Neural cell (in vitro differentiated cells): Measurements from ENCODE around the gene DPP6. TPM values are rescaled to one million over a fixed set of nuclear protein-coding genes. Genes with fewer than 3 reads are reported as not detected.

ENCODE experiments used
- H2AFZ ChIP-seq: fragments of 200-600, 300-800 bp; sonication (generic), shearing (Covaris generic); 2 replicates; pipeline ENCODE4 v1.6.0; 2014; ENCODE audit warnings: low read depth, mild to moderate bottlenecking, antibody characterized with exemption, low read length, moderate library complexity
- H3F3A ChIP-seq: fragments of 200-600 bp; shearing (Covaris generic); 2 replicates; pipeline ENCODE4 v1.6.1; 2016; ENCODE audit warnings: mild to moderate bottlenecking, moderate library complexity, mixed read lengths, antibody characterized with exemption, low read length; ENCODE audit not compliant: insufficient read depth, poor library complexity, severe bottlenecking
- H3K27ac ChIP-seq: fragments of 200-600, 300-800 bp; sonication (generic), shearing (Covaris generic); 2 replicates; pipeline ENCODE4 v1.5.1; 2014; ENCODE audit warnings: mild to moderate bottlenecking, low read length, moderate library complexity
- H3K27me3 ChIP-seq: fragments of 300-800, 200-600 bp; sonication (generic), shearing (Covaris generic); 2 replicates; pipeline ENCODE4 v1.6.0; 2014; ENCODE audit warnings: mild to moderate bottlenecking, low read depth, low read length, moderate library complexity; ENCODE audit not compliant: insufficient read depth
- H3K36me3 ChIP-seq: fragments of 300-800, 200-600 bp; sonication (generic), shearing (Covaris generic); 2 replicates; pipeline ENCODE4 v1.5.1; 2014; ENCODE audit warnings: mild to moderate bottlenecking, antibody characterized with exemption, low read length, moderate library complexity; ENCODE audit not compliant: insufficient read depth
- H3K4me2 ChIP-seq: fragments of 300-800, 200-600 bp; sonication (generic), shearing (Covaris generic); 2 replicates; pipeline ENCODE4 v1.6.0; 2014; ENCODE audit warnings: mild to moderate bottlenecking, low read length
- H3K4me3 ChIP-seq: fragments of 300-800, 200-600 bp; sonication (generic), shearing (Covaris generic); 2 replicates; pipeline ENCODE4 v1.5.1; 2014; ENCODE audit warnings: mild to moderate bottlenecking, low read length, moderate library complexity
- H3K79me2 ChIP-seq: fragments of 200-600 bp; shearing (Covaris generic); replicated peaks from 2 replicates; pipeline ENCODE4 v1.6.0; 2014; ENCODE audit warnings: mild to moderate bottlenecking, low read length, moderate library complexity; ENCODE audit not compliant: insufficient read depth
- H3K9ac ChIP-seq: fragments of 300-800, 200-600 bp; sonication (generic), shearing (Covaris generic); 2 replicates; pipeline ENCODE4 v1.6.1; 2016; ENCODE audit warnings: mild to moderate bottlenecking, low read length, mixed read lengths
- H3K9me2 ChIP-seq: fragments of 200-600 bp; shearing (Covaris generic); 2 replicates; pipeline ENCODE4 v1.6.1; 2016; ENCODE audit warnings: mild to moderate bottlenecking, low read length, mixed read lengths; ENCODE audit not compliant: insufficient read depth
- H3K9me3 ChIP-seq: fragments of 200-600, 300-800 bp; sonication (generic), shearing (Covaris generic); 2 replicates; pipeline ENCODE4 v1.6.1; 2016; ENCODE audit warnings: mild to moderate bottlenecking, mixed run types, low read length, moderate library complexity, mixed read lengths
- H4K20me1 ChIP-seq: fragments of 200-600 bp; shearing (Covaris generic); 2 replicates; pipeline ENCODE4 v1.6.1; 2016; ENCODE audit warnings: mild to moderate bottlenecking, mixed run types; ENCODE audit not compliant: insufficient read depth
- EP300 ChIP-seq: fragments of 450-650 bp; conservative IDR thresholded peaks from 2 replicates; pipeline ENCODE4 v1.6.1; 2014; ENCODE audit warnings: antibody characterized with exemption, mild to moderate bottlenecking, moderate library complexity; ENCODE audit not compliant: poor library complexity, severe bottlenecking
- EZH2 ChIP-seq: fragments of 200-600, 300-800 bp; shearing (Covaris generic), sonication (generic); IDR thresholded peaks from 2 replicates; pipeline ENCODE4 v1.6.1; 2014; ENCODE audit warnings: antibody characterized with exemption, low read length, borderline replicate concordance, mild to moderate bottlenecking; ENCODE audit not compliant: insufficient read depth, poor library complexity, severe bottlenecking
- MXI1 ChIP-seq: fragments of 450-650 bp; conservative IDR thresholded peaks from 2 replicates; pipeline ENCODE4 v1.6.1; 2014; ENCODE audit warnings: antibody characterized with exemption, mild to moderate bottlenecking; ENCODE audit not compliant: poor library complexity, severe bottlenecking
- POLR2AphosphoS5 ChIP-seq: IDR thresholded peaks from 2 replicates; pipeline ENCODE4 v1.6.1; 2012
- RAD21 ChIP-seq: fragments of 450-650 bp; conservative IDR thresholded peaks from 2 replicates; pipeline ENCODE4 v1.6.1; 2014; ENCODE audit warnings: antibody characterized with exemption, mild to moderate bottlenecking, moderate library complexity
- SMC3 ChIP-seq: fragments of 450-650 bp; conservative IDR thresholded peaks from 2 replicates; pipeline ENCODE4 v1.6.1; 2014; ENCODE audit warnings: antibody characterized with exemption, mild to moderate bottlenecking, moderate library complexity; ENCODE audit not compliant: poor library complexity
- TAF1 ChIP-seq: IDR thresholded peaks from 2 replicates; pipeline ENCODE4 v1.6.1; 2012; ENCODE audit warnings: low read depth
- polyA plus RNA-seq: library from polyadenylated mRNA; depleted of rRNA; stranded (reverse); fragments of >200 nt; gene quantifications from 2 replicates; pipeline ENCODE4 v1.2.3, GENCODE V29; 2014
- TF ChIP-seq, protein P1 (sequence below): IDR thresholded peaks from 2 replicates; pipeline ENCODE4 v1.6.1; 2012; ENCODE audit warnings: borderline replicate concordance
- TF ChIP-seq, protein P2 (sequence below): fragments of 450-650 bp; IDR thresholded peaks from 2 replicates; pipeline ENCODE4 v1.5.1; 2014; ENCODE audit warnings: antibody characterized with exemption, mild to moderate bottlenecking, moderate library complexity; ENCODE audit not compliant: poor library complexity, severe bottlenecking

DPP6 gene
- polyA plus RNA-seq, 1 donor from 2014 or later, result 20.4 TPM

DNA sequence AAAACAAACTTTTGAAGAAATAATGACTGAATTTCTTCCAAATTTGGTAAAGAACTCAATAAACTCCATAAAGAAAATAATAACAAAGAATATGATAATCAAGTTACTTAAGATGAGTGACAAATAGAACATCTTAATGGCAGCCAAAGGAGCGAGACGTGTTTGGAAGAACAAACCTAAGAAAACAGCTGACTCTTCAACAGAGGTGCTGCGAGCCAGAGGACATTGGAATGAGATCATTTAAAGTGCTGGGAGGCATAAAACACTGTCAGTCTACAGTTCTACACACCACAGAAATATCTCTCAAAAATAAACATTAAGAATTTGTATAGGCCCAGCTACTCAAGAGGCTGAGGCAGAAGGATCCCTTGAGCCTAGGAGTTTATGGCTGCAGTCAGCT lies 507.3 kb downstream of the DPP6 start:
- no peak overlapping the region for H3K27ac ChIP-seq
- H4K20me1 ChIP-seq, result no peaks in the 10 kb centered on the region
- H3K4me2 ChIP-seq, result no peak overlapping the region
- H3K27me3 ChIP-seq, result no peaks in the 10 kb centered on the region
- no peak overlapping the region for H3K9ac ChIP-seq
- no peaks in the 10 kb centered on the region for H3K36me3 ChIP-seq
- no peaks in the 10 kb centered on the region for H3K79me2 ChIP-seq
- TF ChIP-seq EZH2 (no peak), TAF1 (no peak), EP300 (no peak), RAD21 (no peak), POLR2AphosphoS5 (no peak), MXI1 (no peak), SMC3 (no peak)
- TF ChIP-seq, protein P1, sequence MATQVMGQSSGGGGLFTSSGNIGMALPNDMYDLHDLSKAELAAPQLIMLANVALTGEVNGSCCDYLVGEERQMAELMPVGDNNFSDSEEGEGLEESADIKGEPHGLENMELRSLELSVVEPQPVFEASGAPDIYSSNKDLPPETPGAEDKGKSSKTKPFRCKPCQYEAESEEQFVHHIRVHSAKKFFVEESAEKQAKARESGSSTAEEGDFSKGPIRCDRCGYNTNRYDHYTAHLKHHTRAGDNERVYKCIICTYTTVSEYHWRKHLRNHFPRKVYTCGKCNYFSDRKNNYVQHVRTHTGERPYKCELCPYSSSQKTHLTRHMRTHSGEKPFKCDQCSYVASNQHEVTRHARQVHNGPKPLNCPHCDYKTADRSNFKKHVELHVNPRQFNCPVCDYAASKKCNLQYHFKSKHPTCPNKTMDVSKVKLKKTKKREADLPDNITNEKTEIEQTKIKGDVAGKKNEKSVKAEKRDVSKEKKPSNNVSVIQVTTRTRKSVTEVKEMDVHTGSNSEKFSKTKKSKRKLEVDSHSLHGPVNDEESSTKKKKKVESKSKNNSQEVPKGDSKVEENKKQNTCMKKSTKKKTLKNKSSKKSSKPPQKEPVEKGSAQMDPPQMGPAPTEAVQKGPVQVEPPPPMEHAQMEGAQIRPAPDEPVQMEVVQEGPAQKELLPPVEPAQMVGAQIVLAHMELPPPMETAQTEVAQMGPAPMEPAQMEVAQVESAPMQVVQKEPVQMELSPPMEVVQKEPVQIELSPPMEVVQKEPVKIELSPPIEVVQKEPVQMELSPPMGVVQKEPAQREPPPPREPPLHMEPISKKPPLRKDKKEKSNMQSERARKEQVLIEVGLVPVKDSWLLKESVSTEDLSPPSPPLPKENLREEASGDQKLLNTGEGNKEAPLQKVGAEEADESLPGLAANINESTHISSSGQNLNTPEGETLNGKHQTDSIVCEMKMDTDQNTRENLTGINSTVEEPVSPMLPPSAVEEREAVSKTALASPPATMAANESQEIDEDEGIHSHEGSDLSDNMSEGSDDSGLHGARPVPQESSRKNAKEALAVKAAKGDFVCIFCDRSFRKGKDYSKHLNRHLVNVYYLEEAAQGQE, result no peak
- TF ChIP-seq, protein P2, sequence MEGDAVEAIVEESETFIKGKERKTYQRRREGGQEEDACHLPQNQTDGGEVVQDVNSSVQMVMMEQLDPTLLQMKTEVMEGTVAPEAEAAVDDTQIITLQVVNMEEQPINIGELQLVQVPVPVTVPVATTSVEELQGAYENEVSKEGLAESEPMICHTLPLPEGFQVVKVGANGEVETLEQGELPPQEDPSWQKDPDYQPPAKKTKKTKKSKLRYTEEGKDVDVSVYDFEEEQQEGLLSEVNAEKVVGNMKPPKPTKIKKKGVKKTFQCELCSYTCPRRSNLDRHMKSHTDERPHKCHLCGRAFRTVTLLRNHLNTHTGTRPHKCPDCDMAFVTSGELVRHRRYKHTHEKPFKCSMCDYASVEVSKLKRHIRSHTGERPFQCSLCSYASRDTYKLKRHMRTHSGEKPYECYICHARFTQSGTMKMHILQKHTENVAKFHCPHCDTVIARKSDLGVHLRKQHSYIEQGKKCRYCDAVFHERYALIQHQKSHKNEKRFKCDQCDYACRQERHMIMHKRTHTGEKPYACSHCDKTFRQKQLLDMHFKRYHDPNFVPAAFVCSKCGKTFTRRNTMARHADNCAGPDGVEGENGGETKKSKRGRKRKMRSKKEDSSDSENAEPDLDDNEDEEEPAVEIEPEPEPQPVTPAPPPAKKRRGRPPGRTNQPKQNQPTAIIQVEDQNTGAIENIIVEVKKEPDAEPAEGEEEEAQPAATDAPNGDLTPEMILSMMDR, result no peak
- no peak overlapping the region for H2AFZ ChIP-seq
- no peak overlapping the region for H3K4me3 ChIP-seq
- no peaks in the 10 kb centered on the region for H3F3A ChIP-seq
- H3K9me3 ChIP-seq, result no peaks in the 10 kb centered on the region
- no peaks in the 10 kb centered on the region for H3K9me2 ChIP-seq

DNA sequence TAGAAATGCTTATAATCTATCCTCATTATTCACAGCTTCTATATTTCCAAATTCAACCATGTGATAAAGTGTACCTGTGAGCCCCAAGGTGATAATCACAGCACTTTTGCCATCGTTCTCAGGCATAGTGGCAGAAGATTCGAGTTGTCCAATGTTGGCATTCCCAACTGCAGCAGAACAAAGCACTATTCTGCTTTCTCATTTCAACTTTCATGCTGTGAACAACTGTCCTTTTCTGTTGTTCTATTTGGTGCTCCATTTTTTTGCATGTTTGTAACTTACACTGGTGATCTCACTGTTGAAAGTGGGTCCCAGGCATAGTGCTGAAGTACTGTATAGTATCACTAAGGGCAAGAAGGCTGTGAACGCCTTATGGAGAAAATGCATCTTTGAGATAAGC lies 512.5 kb downstream of the DPP6 start:
- H3F3A ChIP-seq, result no peaks in the 10 kb centered on the region
- H3K36me3 ChIP-seq, result no peaks in the 10 kb centered on the region
- H3K4me2 ChIP-seq, result no peak overlapping the region
- no peak overlapping the region for H3K4me3 ChIP-seq
- H2AFZ ChIP-seq, result no peak overlapping the region
- no peaks in the 10 kb centered on the region for H3K27me3 ChIP-seq
- no peaks in the 10 kb centered on the region for H3K9me3 ChIP-seq
- no peak overlapping the region for H3K9ac ChIP-seq
- H3K79me2 ChIP-seq, result no peaks in the 10 kb centered on the region
- TF ChIP-seq, protein P2, result no peak
- TF ChIP-seq RAD21 (no peak), TAF1 (no peak), POLR2AphosphoS5 (no peak), EP300 (no peak), EZH2 (no peak), MXI1 (no peak), SMC3 (no peak)
- TF ChIP-seq, protein P1, result no peak
- no peak overlapping the region for H3K27ac ChIP-seq
- no peaks in the 10 kb centered on the region for H3K9me2 ChIP-seq
- no peaks in the 10 kb centered on the region for H4K20me1 ChIP-seq
